Globus pallidus (tissue), 1 donor: ENCODE data around the gene HIPK1.
"Not testable (repeated sequence)": the region's sequence is repeated elsewhere in the genome, so short reads cannot be mapped to it uniquely, and the experiment has no call there.

Experiments
- DNase-seq: peaks from one replicate; pipeline ENCODE4 v3.0.0-alpha.2; 2015; ENCODE audit warnings: low spot score

Gene HIPK1

GRCh38 chr1:113945329-113945728, 16.2 kb downstream of the HIPK1 start:
- DNase-seq = no peak

GRCh38 chr1:113946112-113946511, 17.0 kb downstream of the HIPK1 start:
- no peak for DNase-seq

- DNase-seq = no peak
Observed at GRCh38 chr1:113946678-113947387, 17.7 kb downstream of the HIPK1 start.

- DNase-seq = no peak
Observed at GRCh38 chr1:113947388-113948107, 18.4 kb downstream of the HIPK1 start.

- not testable (repeated sequence) for DNase-seq
Observed at GRCh38 chr1:113948151-113948550, 19.0 kb downstream of the HIPK1 start.

- no peak for DNase-seq
Observed at GRCh38 chr1:113949007-113949406, 19.9 kb downstream of the HIPK1 start.

- DNase-seq = no peak
Observed at GRCh38 chr1:113950908-113951307, 21.8 kb downstream of the HIPK1 start.

- DNase-seq = no peak
Observed at GRCh38 chr1:113951719-113952118, 22.6 kb downstream of the HIPK1 start.

GRCh38 chr1:113957984-113958383, 28.9 kb downstream of the HIPK1 start:
- no peak for DNase-seq

GRCh38 chr1:113958691-113959090, 29.6 kb downstream of the HIPK1 start:
- no peak for DNase-seq

GRCh38 chr1:113963281-113963906, 34.3 kb downstream of the HIPK1 start:
- peak; percentile 32 for DNase-seq

- no peak for DNase-seq
Observed at GRCh38 chr1:113965703-113966412, 36.7 kb downstream of the HIPK1 start.

- no peak for DNase-seq
Observed at GRCh38 chr1:113972954-113973353, 43.8 kb downstream of the HIPK1 start.

GRCh38 chr1:113975211-113975895, 46.2 kb downstream of the HIPK1 start:
- DNase-seq = no peak

GRCh38 chr1:113976609-113977278, 47.6 kb downstream of the HIPK1 start:
- DNase-seq = no peak

GRCh38 chr1:113977906-113978305, 48.8 kb downstream of the HIPK1 start:
- no peak for DNase-seq

- peak; percentile 84 for DNase-seq
Observed at GRCh38 chr1:113978863-113979702, 50.0 kb downstream of the HIPK1 start, which contains the start of gene OLFML3. Gene OLFML3, plus strand, starts transcription at chr1:113979474. Its CDS starts 43 bp downstream, at chr1:113979517.

GRCh38 chr1:113980110-113980509, 51.0 kb downstream of the HIPK1 start:
- no peak for DNase-seq

- DNase-seq = peak; percentile 32
Observed at GRCh38 chr1:113981962-113982931, 53.1 kb downstream of the HIPK1 start.
